ENCODE measurements around the gene CCDC179.

- TF ChIP-seq CTCF (IDR thresholded peaks at IDR 0.05) (no peak), POLR2A (IDR thresholded peaks at IDR 0.05) (no peak)
These were observed 37.8 kb upstream of the CCDC179 start for GRCh38 chr11:22898036-22898435.

Measured in testis (tissue), 2 donors.